ENCODE results near the gene ABCC6.

Gene ABCC6

GRCh38 chr16:16141784-16142396, 81.4 kb downstream of the ABCC6 start:
- DNase-seq (ENCODE audit: low read depth), result no peak

DNA sequence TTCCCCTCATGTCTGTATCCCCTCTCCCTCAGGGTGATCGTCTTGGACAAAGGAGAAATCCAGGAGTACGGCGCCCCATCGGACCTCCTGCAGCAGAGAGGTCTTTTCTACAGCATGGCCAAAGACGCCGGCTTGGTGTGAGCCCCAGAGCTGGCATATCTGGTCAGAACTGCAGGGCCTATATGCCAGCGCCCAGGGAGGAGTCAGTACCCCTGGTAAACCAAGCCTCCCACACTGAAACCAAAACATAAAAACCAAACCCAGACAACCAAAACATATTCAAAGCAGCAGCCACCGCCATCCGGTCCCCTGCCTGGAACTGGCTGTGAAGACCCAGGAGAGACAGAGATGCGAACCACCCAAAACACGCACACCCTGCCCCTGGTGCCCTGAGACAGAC, 82.2 kb downstream of the ABCC6 start:
- no peak for DNase-seq (ENCODE audit: low read depth)

DNA sequence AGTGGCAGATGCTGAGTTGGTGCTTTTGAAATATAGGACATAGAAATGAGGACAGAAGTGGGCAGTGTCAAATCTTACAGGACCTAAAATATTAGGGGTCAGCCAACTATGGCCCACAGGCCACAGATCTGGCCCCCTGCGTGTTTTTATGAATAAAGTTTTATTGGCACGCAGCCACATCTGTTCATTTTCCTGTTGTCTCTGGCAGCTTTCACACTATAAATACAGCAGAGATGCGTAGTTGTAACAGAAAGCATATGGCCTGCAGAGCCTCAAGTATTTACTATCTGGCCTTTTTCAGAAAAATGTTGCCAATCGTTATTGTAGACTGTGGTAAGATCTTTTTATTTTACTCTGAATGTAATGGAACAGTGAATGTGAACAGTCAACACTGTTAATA, 82.8 kb downstream of the ABCC6 start:
- DNase-seq (ENCODE audit: low read depth), result no peak

DNA sequence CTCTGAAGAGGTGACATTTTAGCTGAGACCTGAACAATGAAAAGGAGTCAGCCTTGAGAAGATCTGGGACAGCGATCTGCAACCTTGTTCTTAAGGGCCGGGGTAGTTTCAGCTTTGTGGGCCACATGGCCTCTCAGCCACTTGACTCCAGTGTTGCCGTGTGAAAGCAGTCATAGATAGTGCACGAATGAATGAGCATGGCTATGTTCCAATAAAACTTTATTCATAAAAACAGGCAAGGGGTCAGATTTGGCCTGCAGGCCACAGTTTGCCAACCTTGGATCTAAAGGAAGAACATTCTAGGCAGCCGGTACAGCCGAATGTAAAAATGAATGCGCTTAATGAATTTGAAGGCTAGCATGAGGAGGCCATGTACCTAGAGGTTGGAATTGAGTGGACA, 83.5 kb downstream of the ABCC6 start:
- no peak for DNase-seq (ENCODE audit: low read depth)

GRCh38 chr16:16139061-16139460, 84.2 kb downstream of the ABCC6 start:
- no peak for DNase-seq (ENCODE audit: low read depth)

DNA sequence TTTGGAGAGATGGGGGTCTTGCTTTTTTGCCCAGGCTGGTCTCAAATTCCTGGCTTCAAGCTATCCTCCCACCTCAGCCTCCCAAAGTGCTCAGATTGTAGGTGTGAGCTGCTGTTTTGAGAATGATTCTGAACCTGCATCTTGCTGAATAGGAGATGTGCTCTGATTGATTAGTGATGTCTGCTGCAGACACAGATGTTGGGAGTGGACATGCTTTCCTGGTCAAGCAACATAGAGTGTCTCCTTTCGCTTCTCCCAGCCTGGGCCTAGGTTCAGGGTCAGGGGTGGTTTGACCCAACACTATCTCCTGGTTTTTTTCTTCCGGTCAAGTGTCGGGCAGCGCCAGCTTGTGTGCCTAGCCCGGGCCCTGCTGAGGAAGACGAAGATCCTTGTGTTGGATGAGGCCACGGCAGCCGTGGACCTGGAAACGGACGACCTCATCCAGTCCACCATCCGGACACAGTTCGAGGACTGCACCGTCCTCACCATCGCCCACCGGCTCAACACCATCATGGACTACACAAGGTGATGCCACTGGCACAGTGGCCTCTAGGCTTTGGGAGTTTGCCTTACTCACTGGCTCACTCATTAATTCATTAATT, 85.2 kb downstream of the ABCC6 start:
- no peak for DNase-seq (ENCODE audit: low read depth)

GRCh38 chr16:16137110-16137509, 86.2 kb downstream of the ABCC6 start:
- no peak for DNase-seq (ENCODE audit: low read depth)

DNA sequence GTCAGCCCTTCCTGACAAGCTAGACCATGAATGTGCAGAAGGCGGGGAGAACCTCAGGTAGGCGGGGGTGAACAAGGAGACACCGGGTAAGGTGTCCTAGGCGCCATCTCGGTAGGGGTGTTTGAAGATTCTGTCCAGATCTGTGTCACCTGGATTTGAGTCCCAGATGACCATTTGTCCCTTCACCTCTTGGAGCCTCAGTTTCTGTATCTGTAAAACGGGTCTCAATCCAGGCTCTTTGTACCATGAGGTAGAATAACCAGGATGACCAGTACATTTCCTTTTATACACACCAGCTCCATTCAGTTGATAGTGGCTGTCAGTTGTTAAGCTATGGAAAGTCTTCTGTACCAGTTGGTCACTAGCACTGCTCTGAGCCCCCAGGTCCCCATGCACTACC, 86.7 kb downstream of the ABCC6 start:
- DNase-seq (ENCODE audit: low read depth), result no peak

GRCh38 chr16:16133943-16134604, 89.2 kb downstream of the ABCC6 start:
- DNase-seq (ENCODE audit: low read depth), result no peak

GRCh38 chr16:16131659-16132058, 91.6 kb downstream of the ABCC6 start:
- no peak for DNase-seq (ENCODE audit: low read depth)

DNA sequence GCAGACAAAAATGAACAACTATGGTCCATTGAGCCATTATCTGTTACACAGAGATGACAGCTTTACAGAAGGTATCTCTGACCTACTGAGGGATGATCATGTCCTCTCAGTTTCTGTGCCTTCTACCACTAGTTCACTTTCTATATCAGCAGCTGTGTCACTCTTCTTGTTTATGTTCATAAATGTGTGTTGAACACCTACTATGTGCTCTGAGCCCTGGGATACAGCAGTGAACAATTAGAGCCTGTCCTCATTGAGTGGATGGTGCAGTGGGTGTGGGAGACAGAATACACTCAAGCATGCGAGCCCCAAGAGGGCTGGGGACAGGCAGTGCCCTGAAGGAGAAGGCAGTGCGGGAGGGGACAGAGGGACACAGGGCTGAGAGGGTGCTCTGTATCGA, 92.1 kb downstream of the ABCC6 start:
- DNase-seq (ENCODE audit: low read depth), result no peak

GRCh38 chr16:16127469-16128116, 95.7 kb downstream of the ABCC6 start:
- no peak for DNase-seq (ENCODE audit: low read depth)

DNA sequence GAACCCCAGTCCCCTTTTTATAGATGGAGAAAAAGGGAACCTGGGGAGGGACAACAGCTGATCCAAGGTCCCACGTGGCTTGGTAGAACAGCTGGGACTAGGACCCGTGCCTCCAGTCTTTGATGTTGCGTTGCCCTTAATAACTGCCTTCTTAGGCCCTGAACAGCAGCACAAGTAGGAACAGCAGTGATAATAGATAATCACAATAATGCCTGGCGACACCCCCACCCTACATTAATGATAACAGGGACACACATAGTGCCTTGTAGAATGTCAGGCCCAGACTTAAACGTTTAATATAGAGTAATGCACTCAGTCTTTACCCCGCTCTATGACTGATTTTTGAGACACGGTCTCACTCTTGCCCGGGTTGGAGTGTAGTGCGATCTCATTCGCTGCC, 96.4 kb downstream of the ABCC6 start:
- no peak for DNase-seq (ENCODE audit: low read depth)

- DNase-seq (ENCODE audit: low read depth), result no peak
Measured at GRCh38 chr16:16124974-16125373, 98.3 kb downstream of the ABCC6 start.

DNA sequence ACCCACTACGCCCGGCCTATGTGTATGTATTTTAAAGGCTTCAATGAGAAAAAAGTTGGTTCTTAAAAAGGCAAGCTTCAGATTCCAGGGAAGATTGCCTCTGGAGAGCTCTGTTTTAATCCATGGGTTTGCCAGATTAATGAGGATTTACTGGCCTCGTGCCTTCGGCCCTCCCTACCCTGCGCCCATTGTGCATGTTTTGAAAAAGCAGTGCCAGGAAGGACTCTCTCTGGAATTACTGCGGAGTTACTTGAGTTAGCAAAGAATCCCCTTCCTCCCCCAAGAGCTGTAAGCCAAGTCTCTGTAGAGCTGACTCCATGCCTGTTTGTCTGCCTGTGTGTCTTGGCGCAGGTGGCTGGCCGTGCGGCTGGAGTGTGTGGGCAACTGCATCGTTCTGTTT, 98.9 kb downstream of the ABCC6 start:
- DNase-seq (ENCODE audit: low read depth), result no peak

DNA sequence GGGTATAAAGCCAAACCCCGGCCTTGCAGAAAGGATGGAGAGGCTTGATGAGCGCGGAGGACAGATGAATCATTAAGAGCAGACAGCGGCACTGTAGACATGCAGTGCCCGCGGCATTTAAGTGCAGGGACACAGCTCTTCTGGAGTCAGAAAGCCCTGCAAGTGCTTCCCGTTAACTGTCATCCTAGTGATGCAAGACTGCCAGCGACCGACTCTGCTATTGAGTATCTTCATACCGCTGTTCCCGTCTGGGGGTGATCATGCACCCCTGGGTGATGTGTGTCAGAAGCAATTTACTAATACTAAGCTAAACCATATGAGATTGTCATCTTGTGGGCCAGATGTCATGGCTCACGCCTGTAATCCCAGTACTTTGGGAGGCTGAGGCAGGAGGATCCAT, 101.0 kb downstream of the ABCC6 start:
- no peak for DNase-seq (ENCODE audit: low read depth)

DNA sequence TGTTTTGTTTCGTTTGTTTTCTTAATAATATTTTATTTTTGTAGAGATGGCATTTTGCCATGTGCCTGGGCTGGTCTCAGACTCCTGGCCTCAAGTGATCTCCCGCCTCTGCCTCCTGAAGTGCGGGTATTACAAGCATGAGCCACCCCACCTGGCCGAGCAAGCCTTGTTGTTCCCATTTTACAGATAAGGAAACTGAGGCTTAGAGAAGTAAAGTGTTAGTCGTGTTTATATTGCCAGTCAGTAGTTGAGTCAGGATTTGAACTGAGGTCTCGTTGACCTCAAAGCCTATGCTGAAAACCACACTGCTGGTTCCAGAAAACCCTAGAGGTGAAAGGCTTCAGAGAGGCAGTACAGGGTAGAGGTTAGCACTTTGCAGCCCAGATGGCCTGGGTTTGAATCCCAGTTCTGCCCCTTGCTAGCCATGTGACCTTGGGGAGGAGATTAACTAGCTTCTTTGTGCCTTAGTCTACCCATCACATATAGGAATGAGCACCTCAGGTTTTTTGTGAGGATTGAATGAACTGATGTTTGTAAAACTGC, 102.0 kb downstream of the ABCC6 start:
- DNase-seq (ENCODE audit: low read depth), result no peak

GRCh38 chr16:16120382-16121184, 102.7 kb downstream of the ABCC6 start:
- DNase-seq (ENCODE audit: low read depth), result no peak

DNA sequence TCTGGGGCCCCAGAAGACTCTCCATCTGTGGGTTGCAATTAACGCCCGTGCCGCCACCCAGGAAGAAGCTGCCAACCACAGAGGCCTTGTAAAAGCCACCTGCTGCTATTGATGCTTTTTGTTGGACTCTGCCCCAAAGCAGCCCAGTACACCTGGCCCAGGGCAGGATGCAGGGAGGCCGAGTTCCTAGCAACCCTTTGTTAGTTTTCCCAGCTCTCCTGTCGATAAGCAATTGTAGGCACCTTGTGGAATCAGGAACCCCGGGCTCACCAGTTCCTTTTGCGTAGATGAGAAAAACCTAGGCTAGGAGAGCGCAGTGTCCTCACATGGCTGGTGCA, 103.3 kb downstream of the ABCC6 start:
- DNase-seq (ENCODE audit: low read depth), result no peak

DNA sequence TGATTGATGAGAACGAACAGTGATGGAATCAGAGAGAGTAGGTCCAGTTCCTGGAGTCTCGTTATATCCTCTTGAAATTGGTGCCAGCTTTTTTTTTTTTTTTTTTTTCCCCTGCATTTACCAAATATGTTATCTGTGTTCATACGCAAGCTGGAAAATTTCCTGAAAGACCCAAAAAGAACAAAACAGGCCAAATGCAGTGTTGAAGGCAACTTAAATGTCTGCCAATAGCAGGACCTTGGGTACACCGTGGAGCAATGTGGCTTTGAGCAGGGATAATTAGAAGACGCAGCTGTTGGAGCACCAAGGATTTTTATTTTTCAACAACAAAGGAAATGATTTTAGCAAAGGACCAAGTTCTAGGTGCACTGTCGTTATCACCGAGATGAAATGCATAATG, 105.0 kb downstream of the ABCC6 start:
- DNase-seq (ENCODE audit: low read depth), result no peak

DNA sequence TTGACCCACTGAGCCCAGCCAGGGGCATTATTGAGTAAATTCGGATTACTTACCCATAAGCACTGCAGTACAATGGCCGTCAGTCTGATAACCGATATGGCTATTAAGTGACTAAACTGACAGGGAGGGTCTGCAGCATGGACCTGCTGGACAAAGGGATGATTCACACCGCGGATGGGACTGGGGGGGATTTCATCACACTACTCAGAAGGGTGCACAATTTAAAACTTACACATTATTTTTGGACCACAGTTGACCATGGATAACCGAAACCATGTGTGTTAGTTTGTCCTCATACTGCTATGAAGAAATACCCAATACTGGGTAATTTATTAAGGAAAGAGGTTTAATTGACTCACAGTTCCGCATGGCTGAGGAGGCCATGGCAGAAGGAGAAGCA, 106.5 kb downstream of the ABCC6 start:
- DNase-seq (ENCODE audit: low read depth), result no peak

DNA sequence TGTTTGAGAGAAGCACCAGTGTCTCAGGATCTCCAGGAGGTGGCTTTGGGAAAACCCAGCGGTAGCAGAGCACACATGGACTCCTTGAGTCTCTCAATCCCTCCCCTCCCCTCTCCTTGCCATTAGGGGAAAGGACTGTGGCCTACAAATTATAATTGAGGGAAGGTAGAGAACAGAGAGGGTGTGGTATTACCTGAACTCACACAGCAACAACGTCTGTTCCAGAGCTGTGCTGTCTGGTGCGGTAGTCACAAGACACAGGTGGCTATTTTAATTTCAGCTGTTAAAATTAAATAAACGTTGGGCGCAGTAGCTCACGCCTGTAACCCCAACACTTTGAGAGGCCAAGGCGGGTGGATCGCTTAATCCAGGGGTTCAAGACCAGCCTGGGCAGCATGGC, 110.2 kb downstream of the ABCC6 start:
- no peak for DNase-seq (ENCODE audit: low read depth)

Measured in GM04503 (cell line).